ENCODE measurements around the gene REX1BD.
A peak's percentile ranks its signal among the peaks of the same experiment; 100 is the strongest.

GRCh38 chr19:18629166-18630088 is 40.8 kb downstream of the REX1BD start:
- TF ChIP-seq CTCF (IDR thresholded peaks at IDR 0.05; ENCODE audit: low read depth, low read length, missing input control) (no peak), MAX (IDR thresholded peaks at IDR 0.05) (no peak), YY1 (IDR thresholded peaks at IDR 0.05) (peak; percentile 89)
- TF ChIP-seq, protein P1, sequence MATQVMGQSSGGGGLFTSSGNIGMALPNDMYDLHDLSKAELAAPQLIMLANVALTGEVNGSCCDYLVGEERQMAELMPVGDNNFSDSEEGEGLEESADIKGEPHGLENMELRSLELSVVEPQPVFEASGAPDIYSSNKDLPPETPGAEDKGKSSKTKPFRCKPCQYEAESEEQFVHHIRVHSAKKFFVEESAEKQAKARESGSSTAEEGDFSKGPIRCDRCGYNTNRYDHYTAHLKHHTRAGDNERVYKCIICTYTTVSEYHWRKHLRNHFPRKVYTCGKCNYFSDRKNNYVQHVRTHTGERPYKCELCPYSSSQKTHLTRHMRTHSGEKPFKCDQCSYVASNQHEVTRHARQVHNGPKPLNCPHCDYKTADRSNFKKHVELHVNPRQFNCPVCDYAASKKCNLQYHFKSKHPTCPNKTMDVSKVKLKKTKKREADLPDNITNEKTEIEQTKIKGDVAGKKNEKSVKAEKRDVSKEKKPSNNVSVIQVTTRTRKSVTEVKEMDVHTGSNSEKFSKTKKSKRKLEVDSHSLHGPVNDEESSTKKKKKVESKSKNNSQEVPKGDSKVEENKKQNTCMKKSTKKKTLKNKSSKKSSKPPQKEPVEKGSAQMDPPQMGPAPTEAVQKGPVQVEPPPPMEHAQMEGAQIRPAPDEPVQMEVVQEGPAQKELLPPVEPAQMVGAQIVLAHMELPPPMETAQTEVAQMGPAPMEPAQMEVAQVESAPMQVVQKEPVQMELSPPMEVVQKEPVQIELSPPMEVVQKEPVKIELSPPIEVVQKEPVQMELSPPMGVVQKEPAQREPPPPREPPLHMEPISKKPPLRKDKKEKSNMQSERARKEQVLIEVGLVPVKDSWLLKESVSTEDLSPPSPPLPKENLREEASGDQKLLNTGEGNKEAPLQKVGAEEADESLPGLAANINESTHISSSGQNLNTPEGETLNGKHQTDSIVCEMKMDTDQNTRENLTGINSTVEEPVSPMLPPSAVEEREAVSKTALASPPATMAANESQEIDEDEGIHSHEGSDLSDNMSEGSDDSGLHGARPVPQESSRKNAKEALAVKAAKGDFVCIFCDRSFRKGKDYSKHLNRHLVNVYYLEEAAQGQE (IDR thresholded peaks at IDR 0.05) = no peak

All from liver (tissue), 2 donors.